ENCODE measurements around the gene FXYD2. TPM values are rescaled to one million over a fixed set of nuclear protein-coding genes. Genes with fewer than 3 reads are reported as not detected.
A peak's percentile ranks its signal among the peaks of the same experiment; 100 is the strongest.

The FXYD2 gene
- total and polyA plus RNA-seq, 9 of the 15 experiments (the other 6 are each of a cell fraction or from before 2014, with no cell fraction given): not detected

DNA sequence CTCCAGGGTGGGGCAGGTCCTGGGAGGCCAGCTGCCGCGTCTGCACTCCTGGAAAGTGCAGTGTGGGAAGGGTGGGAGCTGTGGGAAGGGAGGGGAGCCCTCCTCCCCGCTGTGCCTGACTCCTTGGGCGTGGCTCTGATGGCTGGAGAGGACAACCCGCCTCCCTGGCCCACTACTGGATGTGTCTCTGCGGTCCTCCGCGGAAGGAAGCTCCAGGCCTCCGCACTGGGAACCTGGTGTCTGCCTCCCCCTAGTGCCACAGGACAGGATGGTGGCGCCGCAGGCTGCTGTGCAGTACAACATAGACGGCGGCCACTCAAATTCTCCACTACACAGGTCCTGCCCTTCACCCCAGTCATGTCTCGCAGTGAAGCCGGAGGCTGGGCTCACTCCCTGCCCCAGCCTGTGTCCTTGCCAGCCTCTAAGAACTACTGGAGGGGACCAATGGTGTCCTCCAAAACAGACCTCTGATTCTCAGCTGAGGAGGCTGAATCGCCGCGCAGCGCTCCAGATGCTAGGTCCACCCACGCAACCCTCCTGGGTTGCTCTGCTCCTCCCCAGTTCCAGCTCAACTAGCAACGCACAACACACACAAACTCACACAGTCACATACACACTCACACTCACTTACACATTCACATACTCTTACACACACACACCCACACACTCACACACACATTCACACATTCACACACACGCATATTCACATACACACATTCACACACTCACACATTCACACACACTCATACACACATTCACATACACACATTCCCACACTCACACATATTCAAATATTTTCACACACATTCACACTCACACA is 15.1 kb downstream of the FXYD2 start (continued):
- no peak for TF ChIP-seq CREB1 (IDR thresholded peaks at IDR 0.05)
- no peak for TF ChIP-seq CREB1 (CRISPR knock-in tag; IDR thresholded peaks at IDR 0.05)
- TF ChIP-seq, protein P1, sequence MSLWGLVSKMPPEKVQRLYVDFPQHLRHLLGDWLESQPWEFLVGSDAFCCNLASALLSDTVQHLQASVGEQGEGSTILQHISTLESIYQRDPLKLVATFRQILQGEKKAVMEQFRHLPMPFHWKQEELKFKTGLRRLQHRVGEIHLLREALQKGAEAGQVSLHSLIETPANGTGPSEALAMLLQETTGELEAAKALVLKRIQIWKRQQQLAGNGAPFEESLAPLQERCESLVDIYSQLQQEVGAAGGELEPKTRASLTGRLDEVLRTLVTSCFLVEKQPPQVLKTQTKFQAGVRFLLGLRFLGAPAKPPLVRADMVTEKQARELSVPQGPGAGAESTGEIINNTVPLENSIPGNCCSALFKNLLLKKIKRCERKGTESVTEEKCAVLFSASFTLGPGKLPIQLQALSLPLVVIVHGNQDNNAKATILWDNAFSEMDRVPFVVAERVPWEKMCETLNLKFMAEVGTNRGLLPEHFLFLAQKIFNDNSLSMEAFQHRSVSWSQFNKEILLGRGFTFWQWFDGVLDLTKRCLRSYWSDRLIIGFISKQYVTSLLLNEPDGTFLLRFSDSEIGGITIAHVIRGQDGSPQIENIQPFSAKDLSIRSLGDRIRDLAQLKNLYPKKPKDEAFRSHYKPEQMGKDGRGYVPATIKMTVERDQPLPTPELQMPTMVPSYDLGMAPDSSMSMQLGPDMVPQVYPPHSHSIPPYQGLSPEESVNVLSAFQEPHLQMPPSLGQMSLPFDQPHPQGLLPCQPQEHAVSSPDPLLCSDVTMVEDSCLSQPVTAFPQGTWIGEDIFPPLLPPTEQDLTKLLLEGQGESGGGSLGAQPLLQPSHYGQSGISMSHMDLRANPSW (CRISPR knock-in tag; IDR thresholded peaks at IDR 0.05): no peak
- no peak for TF ChIP-seq MEF2D (tag; conservative IDR thresholded peaks at IDR 0.05; ENCODE audit: low read depth)
- TF ChIP-seq BRD4 (IDR thresholded peaks at IDR 0.05): no peak
- TF ChIP-seq PHF8 (IDR thresholded peaks at IDR 0.05; ENCODE audit: borderline replicate concordance, low read length): no peak
- TF ChIP-seq, protein P2, sequence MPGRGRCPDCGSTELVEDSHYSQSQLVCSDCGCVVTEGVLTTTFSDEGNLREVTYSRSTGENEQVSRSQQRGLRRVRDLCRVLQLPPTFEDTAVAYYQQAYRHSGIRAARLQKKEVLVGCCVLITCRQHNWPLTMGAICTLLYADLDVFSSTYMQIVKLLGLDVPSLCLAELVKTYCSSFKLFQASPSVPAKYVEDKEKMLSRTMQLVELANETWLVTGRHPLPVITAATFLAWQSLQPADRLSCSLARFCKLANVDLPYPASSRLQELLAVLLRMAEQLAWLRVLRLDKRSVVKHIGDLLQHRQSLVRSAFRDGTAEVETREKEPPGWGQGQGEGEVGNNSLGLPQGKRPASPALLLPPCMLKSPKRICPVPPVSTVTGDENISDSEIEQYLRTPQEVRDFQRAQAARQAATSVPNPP (IDR thresholded peaks at IDR 0.05; ENCODE audit: borderline replicate concordance, insufficient read depth, insufficient read length): no peak
- TF ChIP-seq MTF1 (CRISPR knock-in tag; IDR thresholded peaks at IDR 0.05; ENCODE audit: borderline replicate concordance): no peak
- TF ChIP-seq IFI16 (CRISPR knock-in tag; IDR thresholded peaks at IDR 0.05): no peak
- TF ChIP-seq, protein P3, sequence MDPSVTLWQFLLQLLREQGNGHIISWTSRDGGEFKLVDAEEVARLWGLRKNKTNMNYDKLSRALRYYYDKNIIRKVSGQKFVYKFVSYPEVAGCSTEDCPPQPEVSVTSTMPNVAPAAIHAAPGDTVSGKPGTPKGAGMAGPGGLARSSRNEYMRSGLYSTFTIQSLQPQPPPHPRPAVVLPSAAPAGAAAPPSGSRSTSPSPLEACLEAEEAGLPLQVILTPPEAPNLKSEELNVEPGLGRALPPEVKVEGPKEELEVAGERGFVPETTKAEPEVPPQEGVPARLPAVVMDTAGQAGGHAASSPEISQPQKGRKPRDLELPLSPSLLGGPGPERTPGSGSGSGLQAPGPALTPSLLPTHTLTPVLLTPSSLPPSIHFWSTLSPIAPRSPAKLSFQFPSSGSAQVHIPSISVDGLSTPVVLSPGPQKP (CRISPR knock-in tag; IDR thresholded peaks at IDR 0.05): no peak
- TF ChIP-seq, protein P4, sequence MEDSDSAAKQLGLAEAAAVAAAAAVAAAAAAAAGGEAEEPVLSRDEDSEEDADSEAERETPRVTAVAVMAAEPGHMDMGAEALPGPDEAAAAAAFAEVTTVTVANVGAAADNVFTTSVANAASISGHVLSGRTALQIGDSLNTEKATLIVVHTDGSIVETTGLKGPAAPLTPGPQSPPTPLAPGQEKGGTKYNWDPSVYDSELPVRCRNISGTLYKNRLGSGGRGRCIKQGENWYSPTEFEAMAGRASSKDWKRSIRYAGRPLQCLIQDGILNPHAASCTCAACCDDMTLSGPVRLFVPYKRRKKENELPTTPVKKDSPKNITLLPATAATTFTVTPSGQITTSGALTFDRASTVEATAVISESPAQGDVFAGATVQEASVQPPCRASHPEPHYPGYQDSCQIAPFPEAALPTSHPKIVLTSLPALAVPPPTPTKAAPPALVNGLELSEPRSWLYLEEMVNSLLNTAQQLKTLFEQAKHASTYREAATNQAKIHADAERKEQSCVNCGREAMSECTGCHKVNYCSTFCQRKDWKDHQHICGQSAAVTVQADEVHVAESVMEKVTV (CRISPR knock-in tag; IDR thresholded peaks at IDR 0.05): peak; percentile 13; the same call in 1 of the 2 replicates
- no peak for TF ChIP-seq FIP1L1 (IDR thresholded peaks at IDR 0.05; ENCODE audit: low read depth, low read length, poor library complexity, severe bottlenecking)
- TF ChIP-seq SIRT6 (IDR thresholded peaks at IDR 0.05; ENCODE audit: low read depth, low read length): no peak
- peak; percentile 89 for TF ChIP-seq THRAP3 (IDR thresholded peaks at IDR 0.05; ENCODE audit: borderline replicate concordance)
- no peak for TF ChIP-seq FUS (optimal IDR thresholded peaks at IDR 0.05; ENCODE audit: low read depth, low read length)
- TF ChIP-seq RHOXF2B (CRISPR knock-in tag; conservative IDR thresholded peaks at IDR 0.05): no peak
- TF ChIP-seq NFRKB (IDR thresholded peaks at IDR 0.05; ENCODE audit: low read depth): no peak
- TF ChIP-seq, protein P5, sequence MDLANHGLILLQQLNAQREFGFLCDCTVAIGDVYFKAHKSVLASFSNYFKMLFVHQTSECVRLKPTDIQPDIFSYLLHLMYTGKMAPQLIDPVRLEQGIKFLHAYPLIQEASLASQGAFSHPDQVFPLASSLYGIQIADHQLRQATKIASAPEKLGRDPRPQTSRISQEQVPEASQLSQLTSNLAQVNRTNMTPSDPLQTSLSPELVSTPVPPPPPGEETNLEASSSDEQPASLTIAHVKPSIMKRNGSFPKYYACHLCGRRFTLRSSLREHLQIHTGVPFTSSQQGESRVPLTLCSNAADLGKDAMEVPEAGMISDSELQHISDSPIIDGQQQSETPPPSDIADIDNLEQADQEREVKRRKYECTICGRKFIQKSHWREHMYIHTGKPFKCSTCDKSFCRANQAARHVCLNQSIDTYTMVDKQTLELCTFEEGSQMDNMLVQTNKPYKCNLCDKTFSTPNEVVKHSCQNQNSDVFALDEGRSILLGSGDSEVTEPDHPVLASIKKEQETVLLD (IDR thresholded peaks at IDR 0.05): peak; percentile 76
